Erythroblast (primary cell): ENCODE measurements around the gene HESX1.

ENCODE experiments used
- GATA1 ChIP-seq: IDR thresholded peaks from 2 replicates; pipeline ENCODE4 v1.6.1; 2011; ENCODE audit warnings: low read depth, mild to moderate bottlenecking, control low read depth, low read length, moderate library complexity
- POLR2A ChIP-seq: IDR thresholded peaks from 2 replicates; pipeline ENCODE4 v1.6.1; 2011; ENCODE audit warnings: mild to moderate bottlenecking, low read length

DNA sequence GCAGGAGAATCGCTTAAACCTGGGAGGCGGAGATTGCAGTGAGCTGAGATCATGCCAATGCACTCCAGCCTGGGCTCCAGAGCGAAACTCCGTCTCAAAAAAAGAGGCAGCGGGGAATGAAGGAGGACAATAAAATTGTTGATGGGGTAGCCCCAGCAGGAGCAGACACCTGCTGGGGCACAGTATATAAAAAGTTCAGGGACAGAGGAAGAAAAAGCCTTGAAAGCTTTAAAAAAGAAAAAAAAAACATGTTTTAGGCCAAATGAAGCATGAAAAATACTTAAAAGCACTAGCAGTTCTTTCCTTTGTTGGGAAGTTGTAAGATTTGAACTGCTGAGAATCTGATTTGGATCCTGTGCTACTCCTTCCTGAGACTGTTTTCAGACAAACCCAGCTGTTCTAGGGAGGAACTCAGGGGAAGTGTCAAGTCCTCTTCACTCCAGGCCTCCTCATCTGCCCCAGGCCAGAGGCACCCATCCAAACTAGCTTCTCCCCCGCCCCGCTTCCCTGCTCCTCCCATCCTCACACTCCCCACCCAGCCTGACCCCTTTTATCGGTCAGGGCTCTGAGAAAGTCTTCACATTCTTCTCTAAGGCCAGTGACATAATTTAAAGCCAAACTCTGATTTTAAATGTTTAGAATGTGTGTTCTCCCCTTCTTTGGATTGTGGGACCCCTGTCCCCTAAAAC is 39.6 kb downstream of the HESX1 start:
- TF ChIP-seq POLR2A (no peak), GATA1 (no peak)
